ENCODE results near the gene IMPA2. TPM values are rescaled to one million over a fixed set of nuclear protein-coding genes. Genes with fewer than 3 reads are reported as not detected.

The IMPA2 gene
- total and polyA plus RNA-seq, 2 of the 13 experiments (the other 11 are each of a cell fraction or from before 2014, with no cell fraction given): 37.8 to 71.8 TPM

- TF ChIP-seq ATF4 (CRISPR knock-in tag; IDR thresholded peaks at IDR 0.05) (0 out of 4 replicates have a peak, but pooled peaks of 1 of the 2 experiments have one; percentile 18), ZNF407 (CRISPR knock-in tag; IDR thresholded peaks at IDR 0.05; ENCODE audit: not compliant biosample characterization) (peak; percentile 53), ZNF460 (CRISPR knock-in tag; IDR thresholded peaks at IDR 0.05; ENCODE audit: borderline replicate concordance) (no peak), CBFB (CRISPR knock-in tag; IDR thresholded peaks at IDR 0.05) (peak; percentile 75; the same call in 1 of the 2 replicates), POLR2AphosphoS5 (IDR thresholded peaks at IDR 0.05; ENCODE audit: low read depth, low read length) (no peak), GFI1 (CRISPR knock-in tag; IDR thresholded peaks at IDR 0.05; ENCODE audit: borderline replicate concordance) (peak; percentile 75), KAT8 (CRISPR knock-in tag; IDR thresholded peaks at IDR 0.05) (peak; percentile 61), ZNF318 (CRISPR knock-in tag; IDR thresholded peaks at IDR 0.05) (peak; percentile 67; the same call in 1 of the 2 replicates), ZNF670 (CRISPR knock-in tag; IDR thresholded peaks at IDR 0.05; ENCODE audit: borderline replicate concordance) (no peak)
These were observed 57.6 kb downstream of the IMPA2 start (continued) for GRCh38 chr18:12038639-12039539.

Measured in HepG2 (cell line).